RPMI7951 (cell line): ENCODE data around the gene SAPCD1. TPM values are rescaled to one million over a fixed set of nuclear protein-coding genes. Genes with fewer than 3 reads are reported as not detected.

Experiments used
- DNase-seq: peaks from one replicate; pipeline ENCODE4 v3.0.0-alpha.2; 2012; ENCODE audit warnings: low read depth
- total RNA-seq: library from RNA; depleted of rRNA; stranded (reverse); fragments of >200 nt; shearing (Covaris generic); gene quantifications from 2 replicates; pipeline ENCODE4 v1.2.3, GENCODE V29; 2014

SAPCD1 gene
- total RNA-seq, 1 experiment from 2014 or later, result 0.72 TPM

DNA sequence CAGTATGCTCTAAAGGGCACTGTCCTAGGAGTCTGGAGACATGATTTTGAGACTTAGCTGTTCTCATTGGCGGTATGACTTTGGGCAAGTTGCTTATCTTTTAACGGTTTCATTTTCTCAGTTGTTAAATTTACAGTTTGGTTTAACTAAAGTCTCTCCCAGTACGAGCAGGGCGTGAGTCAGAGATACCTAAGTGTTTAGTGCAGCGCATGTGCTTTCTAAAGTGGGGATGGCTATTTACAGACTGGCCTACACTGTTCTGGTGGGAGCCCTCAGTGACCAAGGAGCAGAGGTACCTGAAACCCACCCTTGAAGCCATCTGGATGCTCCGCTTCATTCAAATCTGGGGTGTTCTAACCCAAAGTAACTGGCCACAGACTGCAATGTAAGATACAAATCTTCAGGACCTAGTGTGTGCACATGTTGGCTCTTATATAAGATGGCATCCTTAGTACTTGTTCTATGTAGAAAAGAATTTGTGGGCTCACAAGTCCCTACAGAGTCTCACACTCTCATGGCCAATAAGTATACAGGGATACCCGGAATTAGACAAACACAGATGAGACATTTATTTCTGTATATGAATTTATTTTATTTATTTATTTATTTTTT is 11.9 kb upstream of the SAPCD1 start:
- DNase-seq, result no peak

DNA sequence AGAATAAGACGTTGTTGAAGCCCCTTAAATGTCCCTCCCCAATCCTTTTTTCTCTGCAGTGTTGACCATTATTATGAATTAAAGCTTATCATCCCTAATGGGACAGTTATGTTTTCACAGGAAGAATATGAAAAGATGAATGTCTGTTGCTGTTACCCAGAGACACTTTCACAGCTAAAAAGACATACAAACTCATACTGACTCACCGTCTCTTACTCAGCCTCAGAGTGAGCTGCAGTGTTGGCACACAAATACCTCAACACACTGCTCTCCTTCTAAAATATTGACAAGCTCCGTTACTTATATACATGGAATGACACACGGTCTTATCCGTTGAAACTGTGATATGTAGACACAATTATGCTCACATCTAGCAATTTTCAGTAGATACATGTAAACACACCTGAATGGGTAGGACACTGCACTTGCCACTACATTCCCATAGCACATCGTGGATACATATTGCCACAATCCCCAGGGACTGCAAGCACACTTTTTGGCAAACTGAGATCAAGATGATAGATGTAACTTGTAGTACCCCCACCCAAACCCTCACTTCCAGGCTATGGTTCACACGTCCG is 9.6 kb upstream of the SAPCD1 start:
- DNase-seq, result peak; percentile 65

DNA sequence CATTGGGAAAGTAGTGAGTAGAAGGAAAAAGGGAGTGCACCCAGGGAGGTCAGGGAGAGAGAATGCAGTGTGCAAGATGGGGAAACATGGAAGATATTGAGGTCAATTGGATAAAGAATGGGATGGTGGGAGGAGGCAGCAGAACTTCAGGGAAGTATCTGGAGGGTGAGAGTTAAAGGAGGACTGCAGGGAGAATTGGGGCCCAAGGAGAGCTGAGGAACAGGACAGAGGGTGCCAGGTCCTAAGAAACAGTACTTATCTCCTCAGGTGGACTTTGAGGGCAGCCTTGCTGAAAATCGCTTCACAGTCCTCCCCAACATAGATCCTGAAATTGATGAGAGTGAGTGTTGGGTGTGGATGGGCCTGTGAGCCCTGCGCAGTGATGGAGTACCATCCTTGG is 4.2 kb upstream of the SAPCD1 start:
- DNase-seq, result no peak

DNA sequence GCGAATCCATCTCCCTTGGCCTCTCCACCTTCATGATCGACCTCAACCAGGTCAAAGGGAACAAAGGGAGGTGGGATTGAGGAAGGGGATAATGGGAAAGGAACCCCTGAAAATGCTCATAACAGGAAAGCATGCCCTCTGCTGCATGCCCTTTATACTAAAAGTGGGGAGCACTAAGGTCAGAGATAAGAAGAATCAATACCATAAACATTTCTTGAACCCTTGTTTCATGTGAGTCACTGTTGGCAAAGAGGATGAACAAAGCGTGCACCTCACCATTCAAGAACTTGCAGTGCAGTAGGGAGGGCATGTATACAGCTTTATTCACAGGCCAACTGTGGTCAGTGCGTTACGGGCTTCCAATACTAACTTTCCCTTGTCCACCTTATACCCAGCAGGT is 1.7 kb upstream of the SAPCD1 start:
- DNase-seq, result no peak

DNA sequence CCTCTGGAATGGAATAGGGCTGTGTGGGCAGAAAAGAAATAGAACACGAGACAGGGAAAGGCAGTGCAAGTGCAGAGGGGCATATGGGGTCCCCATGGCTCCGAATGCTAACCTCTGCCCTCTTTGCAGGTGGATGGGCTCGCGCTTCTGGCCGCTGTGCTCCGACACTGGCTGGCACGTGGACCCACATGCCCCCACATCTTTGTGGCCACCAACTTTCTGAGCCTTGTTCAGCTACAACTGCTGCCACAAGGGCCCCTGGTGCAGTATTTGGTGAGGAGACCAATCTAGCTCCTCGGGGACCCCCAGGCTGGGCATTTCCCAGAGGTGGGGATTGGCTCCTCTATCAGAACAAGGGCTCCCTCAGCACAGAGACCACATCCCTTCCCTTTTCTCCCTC is 1.1 kb upstream of the SAPCD1 start:
- no peak for DNase-seq

DNA sequence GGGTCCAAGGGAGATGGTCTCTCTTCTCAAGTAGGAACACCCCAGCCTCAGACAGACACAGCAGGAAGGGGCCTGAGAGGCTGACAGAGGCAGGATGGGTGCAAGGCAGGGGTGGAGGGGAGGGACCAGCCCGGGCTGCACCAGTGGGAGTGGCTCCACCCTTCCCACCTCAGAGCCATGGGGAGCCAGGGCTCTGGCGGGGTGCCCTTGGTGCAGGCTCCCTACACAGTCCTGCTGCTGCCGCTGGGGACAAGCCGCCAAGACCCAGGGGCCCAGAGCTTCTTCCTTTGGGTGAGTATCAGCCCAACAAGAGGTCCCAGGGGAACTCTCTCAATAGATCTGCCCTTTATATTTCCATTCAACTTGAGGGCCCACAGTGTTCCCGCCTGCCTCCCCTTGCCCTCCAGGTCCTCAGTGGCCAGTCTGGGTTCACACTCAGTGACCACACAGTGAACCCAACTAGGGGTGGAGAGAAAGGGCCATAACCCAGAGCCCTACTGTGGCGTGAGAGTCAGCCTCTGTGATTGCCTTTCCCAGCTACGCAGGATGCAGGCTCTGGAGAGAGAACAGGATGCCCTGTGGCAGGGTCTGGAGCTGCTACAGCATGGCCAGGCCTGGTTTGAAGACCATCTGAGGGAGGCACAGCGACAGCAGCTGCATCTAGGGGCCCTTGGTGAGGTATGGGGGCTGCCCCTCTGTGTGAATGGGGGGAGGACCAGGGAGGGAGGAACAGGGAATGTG is 592 bp downstream of the SAPCD1 start:
- no peak for DNase-seq

DNA sequence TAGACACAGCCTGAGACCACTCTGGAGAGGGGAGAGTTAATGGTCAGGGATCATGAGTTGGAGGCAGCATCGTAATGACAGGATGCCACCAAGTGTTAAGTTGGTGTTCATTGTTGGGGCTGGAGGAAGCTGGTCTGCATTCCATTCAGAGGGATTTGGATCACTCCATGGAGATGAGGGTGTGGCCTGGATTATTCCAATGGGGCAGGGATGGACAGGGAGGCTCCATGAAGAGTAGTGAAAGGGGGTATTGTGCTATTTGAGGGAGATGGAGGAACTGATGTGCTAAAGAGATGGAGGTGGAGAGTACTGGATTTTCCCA is 1.1 kb downstream of the SAPCD1 start:
- peak; percentile 72 for DNase-seq

DNA sequence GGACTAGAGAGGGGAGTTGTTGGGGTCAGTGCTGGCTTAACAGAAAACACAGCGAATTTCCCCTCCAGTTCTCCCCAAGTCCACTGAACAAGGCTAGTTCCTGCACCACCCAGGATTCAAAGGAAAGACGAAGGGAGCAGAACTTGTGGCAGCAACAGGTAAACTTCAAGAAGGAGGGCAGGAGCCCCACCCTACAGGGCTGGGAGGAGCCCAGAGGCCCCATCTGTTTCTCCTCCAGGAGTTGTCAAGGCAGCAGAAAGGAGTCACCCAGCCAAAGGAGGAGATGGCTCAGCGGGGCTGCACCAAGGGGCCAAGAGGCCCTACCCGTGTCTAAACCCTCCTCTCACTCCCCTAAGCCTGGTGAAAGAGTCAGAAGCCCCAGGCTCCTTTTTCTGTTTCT is 1.7 kb downstream of the SAPCD1 start:
- DNase-seq, result no peak

DNA sequence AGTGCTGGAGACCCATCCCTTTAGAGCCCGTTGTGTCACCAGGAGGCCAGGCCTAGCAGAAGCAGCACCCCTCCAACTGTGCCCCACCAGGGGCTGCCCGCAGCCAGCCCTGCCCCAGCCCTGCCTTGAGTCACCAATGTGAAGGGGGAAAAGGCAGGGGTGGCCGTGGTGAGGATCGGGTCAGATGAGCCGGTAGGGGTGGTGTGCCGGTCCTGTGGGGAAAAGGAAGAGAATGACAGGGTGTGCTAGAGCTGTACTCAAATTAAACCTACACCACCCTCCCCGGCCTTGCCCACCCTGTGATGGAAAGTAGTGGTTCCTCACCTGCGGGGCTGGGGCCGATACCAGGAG is 3.1 kb downstream of the SAPCD1 start:
- no peak for DNase-seq

DNA sequence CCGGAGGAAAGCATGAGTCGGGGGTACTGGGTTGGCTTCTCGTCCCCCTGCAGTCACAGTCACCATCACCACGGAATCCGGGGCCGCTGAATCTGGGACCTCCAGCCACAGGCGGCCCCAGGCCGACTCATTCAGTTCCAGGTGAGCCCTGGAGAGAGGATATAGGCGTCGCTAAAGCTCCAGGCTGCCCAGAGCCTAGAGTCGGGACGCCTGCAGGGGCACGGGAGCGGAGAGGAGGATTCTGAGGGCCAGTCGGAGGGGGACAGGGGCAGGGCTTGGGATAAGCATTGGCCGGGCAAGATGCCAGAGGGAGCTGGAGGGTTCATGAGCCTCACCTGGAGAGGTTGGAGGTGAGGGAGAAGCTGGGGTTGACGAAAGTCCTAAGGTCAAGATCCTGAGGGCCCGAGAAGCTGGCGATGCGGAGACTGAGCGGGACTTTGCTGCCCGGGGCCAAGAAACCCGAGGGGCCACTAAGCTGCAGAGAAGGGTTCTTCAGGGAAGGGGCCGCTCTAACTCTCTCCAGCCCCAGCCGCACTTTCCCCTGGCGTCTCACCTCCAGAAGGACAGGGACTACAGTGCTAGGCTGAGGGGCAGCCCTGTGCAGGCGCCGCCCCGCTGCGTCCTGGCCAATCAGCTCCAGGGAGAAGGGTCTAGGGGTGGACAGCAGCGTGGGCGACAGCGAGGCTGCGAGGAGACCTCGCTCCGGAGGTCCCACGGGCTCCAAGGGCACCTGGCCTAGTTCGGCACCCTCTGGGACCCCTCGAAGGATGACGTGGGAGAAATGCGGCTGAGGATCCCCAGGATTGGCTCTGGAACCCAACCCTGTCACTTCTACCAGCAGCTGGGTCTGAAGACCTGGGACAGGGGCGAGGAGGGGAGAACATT is 3.7 kb downstream of the SAPCD1 start:
- no peak for DNase-seq

DNA sequence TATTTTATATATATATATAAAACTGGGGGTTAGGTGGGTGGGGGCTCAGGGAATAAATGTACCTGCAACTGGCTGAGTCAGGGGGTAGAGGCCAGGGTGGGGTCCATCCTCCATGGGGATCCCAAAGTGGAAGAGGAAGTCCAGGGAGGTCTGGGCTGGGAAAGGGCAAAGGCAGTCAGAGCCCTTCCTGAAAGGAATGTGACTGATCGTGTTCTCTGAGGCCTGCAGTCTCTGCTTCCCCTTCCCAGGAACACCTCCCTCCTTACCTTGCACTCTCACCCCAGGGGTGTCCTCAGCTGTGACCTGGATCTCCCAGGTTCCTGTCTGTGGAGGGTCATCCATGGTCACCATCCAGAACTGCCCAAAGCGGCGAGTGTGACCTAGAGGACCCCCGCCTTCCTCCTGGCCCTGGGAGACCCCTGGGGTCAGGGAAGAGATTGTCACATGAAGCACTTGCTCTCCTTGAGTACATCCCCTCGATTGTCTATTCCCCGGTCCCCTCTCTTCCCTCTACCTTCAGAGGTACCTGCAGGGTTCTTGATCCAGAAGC is 4.7 kb downstream of the SAPCD1 start:
- DNase-seq, result no peak

DNA sequence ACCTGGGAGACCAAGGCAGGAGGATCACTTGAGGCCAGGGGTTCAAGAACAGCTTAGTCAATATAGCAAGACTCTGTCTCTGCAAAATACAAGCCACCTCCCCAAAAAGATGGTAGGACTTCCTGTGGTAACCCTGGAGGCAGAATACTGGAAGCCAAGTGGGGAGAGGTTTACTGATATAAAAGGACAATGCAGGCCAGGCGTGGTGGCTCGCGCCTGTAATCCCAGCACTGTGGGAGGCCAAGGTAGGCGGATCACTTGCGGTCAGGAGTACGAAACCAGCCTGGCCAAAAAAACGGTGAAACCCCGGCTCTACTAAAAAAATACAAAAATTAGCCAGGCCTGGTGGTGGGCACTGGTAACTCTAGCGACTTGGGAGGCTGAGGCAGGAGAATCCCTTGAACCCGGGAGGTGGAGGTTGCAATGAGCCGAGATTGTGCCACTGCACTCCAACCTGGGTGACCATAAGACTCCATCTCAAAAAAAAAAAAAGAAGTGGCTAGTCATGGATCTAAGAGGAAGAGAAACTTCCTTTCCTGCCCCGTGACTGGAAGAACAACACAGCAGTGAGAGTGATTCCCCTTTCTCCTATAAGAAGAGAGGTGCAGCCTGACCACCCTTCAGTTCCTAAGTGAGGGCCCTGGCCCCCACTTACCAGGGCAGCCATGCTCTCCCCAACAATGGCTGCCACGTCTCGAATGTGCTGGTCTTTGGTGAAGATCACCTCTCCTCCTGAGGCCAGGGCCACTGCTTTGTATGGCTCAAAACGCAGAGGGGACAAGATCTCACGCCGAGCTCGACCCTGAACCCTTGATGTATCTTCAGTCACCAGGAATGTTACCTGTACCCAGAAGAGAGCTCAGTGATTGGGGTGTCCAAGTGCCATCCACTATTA is 6.2 kb downstream of the SAPCD1 start:
- no peak for DNase-seq

DNA sequence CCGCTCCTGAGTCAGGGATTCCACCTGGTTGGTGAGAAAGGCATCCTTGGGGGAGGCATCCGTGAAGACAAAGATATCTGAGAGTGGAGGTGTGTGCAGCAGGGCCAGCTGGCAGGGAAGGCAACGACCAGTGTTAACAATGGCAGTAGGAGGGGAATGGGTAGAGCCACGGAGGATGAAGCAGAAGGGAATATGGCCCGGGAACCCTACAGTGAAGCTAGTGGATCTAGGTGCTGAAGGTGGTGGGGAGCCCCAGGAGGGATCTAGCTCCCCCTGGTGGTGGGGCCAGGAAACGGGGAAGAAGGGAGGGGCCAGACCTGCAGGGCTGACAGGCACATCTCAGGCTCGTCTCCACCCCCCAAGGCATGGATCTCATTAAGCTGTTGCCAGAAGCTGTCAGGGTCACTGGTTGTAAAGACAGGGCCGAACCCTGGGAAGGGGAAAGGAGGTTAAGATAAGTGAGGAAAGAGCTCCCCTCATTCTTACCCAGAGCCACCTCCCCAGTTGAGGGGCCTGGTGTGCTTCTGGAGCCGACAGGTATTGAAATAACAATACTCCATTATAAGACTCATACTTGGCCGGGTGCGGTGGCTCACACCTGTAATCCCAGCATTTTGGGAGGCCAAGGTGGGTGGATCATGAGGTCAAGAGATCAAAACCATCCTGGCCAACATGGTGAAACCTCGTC is 7.4 kb downstream of the SAPCD1 start:
- peak; percentile 61 for DNase-seq

DNA sequence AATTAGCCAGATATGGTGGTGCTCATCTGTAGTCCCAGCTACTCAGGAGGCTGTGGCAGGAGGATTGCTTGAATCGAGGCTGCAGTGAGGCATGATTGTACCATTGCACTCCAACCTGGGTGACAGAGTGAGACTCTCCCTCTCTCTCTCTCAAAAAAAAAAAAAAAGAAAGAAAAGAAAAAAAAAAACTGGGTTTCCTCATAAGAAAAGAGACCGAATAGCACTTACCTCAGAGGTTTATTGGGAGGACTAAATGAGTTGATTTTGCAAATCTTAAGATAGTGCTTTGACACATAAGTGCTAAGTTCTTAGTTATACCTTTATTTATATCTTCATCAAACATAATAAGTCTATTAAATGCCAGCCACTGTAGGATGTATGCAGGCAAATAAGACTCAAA is 8.4 kb downstream of the SAPCD1 start:
- DNase-seq, result no peak

DNA sequence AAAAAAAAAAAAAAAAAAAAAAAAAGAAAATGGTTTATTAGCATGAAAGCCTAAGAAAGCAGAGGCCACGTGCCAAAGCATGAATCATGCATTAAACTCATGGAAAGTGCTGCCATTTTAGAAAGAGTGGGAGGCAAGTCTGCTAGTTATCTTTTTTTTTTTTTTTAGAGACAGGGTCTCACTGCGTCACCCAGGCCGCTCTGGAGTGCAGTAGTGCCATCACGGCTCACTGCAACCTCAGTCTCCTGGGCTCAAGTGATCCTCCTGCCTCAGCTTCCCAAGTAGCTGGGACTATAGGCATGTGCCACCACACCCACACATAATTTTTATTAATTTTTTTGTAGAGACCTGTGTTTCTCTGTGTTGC is 9.5 kb downstream of the SAPCD1 start:
- DNase-seq, result peak; percentile 57

DNA sequence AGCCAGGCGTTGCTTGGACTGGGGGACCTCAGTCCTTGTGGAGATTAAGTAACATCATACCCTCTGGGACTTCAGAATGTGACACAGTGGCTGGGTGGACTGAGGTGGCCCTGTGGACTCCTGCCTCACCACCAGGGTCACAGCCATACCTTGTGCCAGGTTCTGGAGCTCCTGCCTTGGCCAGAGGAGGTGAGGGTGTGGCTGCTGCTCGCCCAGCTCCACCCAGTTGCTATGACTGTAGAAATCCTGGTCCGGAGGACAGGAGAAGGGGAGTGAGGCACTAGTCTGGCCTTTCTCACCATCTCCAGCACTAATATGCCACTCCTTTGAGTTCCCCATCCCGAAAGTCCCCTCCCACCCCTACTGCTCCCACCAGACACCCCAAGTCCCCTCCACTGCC is 12.7 kb downstream of the SAPCD1 start:
- no peak for DNase-seq

DNA sequence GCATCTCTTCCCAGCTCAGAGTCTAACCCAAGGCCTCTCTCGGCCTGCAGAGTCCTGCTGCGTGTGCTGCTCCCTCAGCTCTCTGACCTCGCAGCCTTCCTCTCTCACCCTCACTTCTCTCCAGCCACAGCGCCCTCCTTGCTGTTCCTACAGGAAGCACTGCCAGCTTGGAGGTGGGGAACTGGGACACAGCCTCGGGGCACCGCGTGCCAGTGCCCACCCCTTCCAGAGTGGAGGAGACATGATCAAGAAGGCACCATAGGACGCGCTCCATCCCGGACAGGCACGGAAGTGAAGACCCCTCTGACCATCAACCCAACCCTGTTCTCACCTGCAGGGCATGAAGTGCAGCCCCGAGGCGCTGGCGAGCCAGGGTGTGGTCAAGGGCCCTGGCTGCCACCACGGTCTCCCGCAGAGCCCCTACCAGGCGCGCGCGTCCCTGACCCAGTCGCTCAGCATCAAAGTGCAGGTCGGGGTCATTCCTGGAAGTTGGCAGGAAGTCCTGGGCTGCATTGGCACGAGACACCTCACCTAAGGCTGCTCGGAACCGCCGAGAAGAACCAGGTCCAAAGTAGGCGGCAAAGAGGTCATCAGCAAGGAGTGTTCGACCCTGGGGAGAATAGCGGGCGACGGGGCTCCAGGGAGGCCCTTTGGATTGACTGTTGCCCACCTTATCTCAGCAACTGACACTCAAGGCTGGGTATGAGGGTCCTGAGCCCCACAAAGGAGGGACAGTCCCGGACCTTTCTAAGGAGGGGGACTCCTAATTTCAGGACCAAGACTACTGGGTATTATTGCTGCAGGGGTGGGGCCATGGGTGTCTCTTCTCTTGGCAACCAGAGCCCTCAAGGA is 13.4 kb downstream of the SAPCD1 start:
- DNase-seq, result no peak

DNA sequence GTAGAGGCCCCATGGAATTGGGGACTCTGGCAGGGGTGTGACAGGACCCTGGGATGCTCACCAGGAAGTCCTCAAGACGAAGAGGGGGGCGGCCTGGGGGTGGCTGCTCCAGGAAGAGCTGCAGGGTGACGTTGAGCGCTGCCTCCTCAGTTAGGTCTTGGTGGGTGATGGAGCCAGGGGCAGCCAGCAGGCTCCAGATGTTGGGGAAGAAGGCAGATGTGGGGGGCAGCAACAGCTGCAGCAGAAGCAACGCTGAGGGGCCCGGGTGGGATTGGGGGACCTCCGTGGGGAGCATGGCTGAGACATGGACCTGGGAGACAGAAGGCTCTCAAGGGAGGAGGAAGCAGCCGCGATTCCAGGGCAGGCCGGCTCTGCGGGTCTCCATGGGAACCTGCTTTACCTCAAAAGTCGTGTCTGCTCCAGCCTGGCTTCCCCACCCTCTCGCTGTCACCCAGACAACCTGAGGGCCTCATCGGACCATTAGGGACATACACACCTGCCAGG is 14.1 kb downstream of the SAPCD1 start:
- no peak for DNase-seq

DNA sequence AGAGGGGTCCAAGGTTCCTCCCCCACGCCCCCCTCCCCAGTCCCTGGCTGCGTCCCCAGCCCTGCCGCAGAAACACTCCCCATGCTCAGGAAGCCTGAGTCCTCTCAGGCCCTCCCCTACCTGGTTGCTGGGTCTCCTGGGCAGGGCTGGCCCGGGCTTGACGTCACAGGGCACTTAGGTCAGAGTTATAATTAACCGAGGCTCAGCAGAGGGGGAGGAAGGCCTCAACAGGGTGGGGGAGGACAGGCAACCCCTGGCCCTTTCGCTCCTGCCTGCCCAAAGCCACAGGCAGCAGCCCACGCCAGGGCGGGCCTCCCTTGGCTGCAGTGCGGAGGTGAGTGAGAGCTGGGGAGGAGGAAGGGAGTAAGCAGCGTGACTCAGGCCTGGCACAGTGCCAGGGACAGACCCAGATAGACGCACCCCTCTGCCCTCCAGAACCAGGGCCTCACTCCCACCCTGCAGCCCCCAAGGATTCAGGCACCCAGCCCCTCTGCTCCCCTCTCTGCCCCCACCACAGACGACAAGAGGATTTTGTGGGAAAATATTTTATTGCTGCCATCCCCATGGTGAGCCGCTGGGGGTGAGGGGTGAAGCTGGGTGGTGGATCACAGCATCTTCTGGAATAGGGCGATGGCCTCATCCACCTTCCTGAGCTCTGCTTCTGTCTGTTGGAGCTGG is 14.7 kb downstream of the SAPCD1 start, which contains the start of gene VWA7:
Gene VWA7 (minus strand): TSS at position 340 of the 678 bp plus-strand sequence. CDS start 549 bp downstream, outside the sequence.
- DNase-seq, result peak; percentile 75
